ENCODE data around the gene KCNJ9. TPM values are rescaled to one million over a fixed set of nuclear protein-coding genes. Genes with fewer than 3 reads are reported as not detected.

KCNJ9 gene
- polyA plus RNA-seq, 1 donor = 0.36 TPM

GRCh38 chr1:160087118-160087662 is 5.9 kb downstream of the KCNJ9 start:
- peaks cover 8% of the 10 kb centered on the region for H3K9me3 ChIP-seq (ENCODE audit: control insufficient read depth, low read depth, low read length)
- no peak overlapping the region for H3K27ac ChIP-seq (ENCODE audit: low read length)
- peaks cover 22% of the 10 kb centered on the region for H3K27me3 ChIP-seq (ENCODE audit: control insufficient read depth, insufficient read depth, low read length)
- H3K4me3 ChIP-seq (ENCODE audit: low read length) = no peak overlapping the region
- DNase-seq = no peak
- 100% methylated on average over 1 of the region's 12 CpGs for WGBS (ENCODE audit: insufficient coverage, low lambda C conversion rate)
- peaks cover 37% of the 10 kb centered on the region for H3K36me3 ChIP-seq (ENCODE audit: control insufficient read depth, insufficient read depth, low read length)
- peaks cover 6% of the 10 kb centered on the region for H3K4me1 ChIP-seq (ENCODE audit: control insufficient read depth, insufficient read depth, low read length)

- no CpG with 5 or more reads among the region's 3 CpGs for WGBS (ENCODE audit: insufficient coverage, low lambda C conversion rate)
Measured at GRCh38 chr1:160089883-160090282, 8.5 kb downstream of the KCNJ9 start.

GRCh38 chr1:160090760-160091159 is 9.4 kb downstream of the KCNJ9 start:
- H3K36me3 ChIP-seq (ENCODE audit: control insufficient read depth, insufficient read depth, low read length) = peaks cover 57% of the 10 kb centered on the region
- no CpG with 5 or more reads among the region's 4 CpGs for WGBS (ENCODE audit: insufficient coverage, low lambda C conversion rate)
- no peaks in the 10 kb centered on the region for H3K9me3 ChIP-seq (ENCODE audit: control insufficient read depth, low read depth, low read length)
- H3K27ac ChIP-seq (ENCODE audit: low read length) = no peak overlapping the region
- no peak overlapping the region for H3K4me3 ChIP-seq (ENCODE audit: low read length)
- H3K4me1 ChIP-seq (ENCODE audit: control insufficient read depth, insufficient read depth, low read length) = peaks cover 17% of the 10 kb centered on the region
- H3K27me3 ChIP-seq (ENCODE audit: control insufficient read depth, insufficient read depth, low read length) = no peaks in the 10 kb centered on the region
- DNase-seq = no peak

More at GRCh38 chr1:160089883-160090282, 8.5 kb downstream of the KCNJ9 start:
- peaks cover 56% of the 10 kb centered on the region for H3K36me3 ChIP-seq (ENCODE audit: control insufficient read depth, insufficient read depth, low read length)
- no peak overlapping the region for H3K27ac ChIP-seq (ENCODE audit: low read length)
- no peak for DNase-seq
- H3K4me1 ChIP-seq (ENCODE audit: control insufficient read depth, insufficient read depth, low read length) = peaks cover 11% of the 10 kb centered on the region
- H3K4me3 ChIP-seq (ENCODE audit: low read length) = no peak overlapping the region
- no peaks in the 10 kb centered on the region for H3K27me3 ChIP-seq (ENCODE audit: control insufficient read depth, insufficient read depth, low read length)
- H3K9me3 ChIP-seq (ENCODE audit: control insufficient read depth, low read depth, low read length) = no peaks in the 10 kb centered on the region

GRCh38 chr1:160091666-160092223 is 10.4 kb downstream of the KCNJ9 start:
- no peak overlapping the region for H3K27ac ChIP-seq (ENCODE audit: low read length)
- H3K4me1 ChIP-seq (ENCODE audit: control insufficient read depth, insufficient read depth, low read length) = peaks cover 24% of the 10 kb centered on the region
- H3K27me3 ChIP-seq (ENCODE audit: control insufficient read depth, insufficient read depth, low read length) = no peaks in the 10 kb centered on the region
- peaks cover 54% of the 10 kb centered on the region for H3K36me3 ChIP-seq (ENCODE audit: control insufficient read depth, insufficient read depth, low read length)
- no CpG with 5 or more reads among the region's 5 CpGs for WGBS (ENCODE audit: insufficient coverage, low lambda C conversion rate)
- DNase-seq = no peak
- no peaks in the 10 kb centered on the region for H3K9me3 ChIP-seq (ENCODE audit: control insufficient read depth, low read depth, low read length)
- no peak overlapping the region for H3K4me3 ChIP-seq (ENCODE audit: low read length)

GRCh38 chr1:160092366-160093068 is 11.2 kb downstream of the KCNJ9 start:
- Histone ChIP-seq H3K27me3 (ENCODE audit: control insufficient read depth, insufficient read depth, low read length) (no peaks in the 10 kb centered on the region), H3K4me3 (ENCODE audit: low read length) (no peak overlapping the region), H3K27ac (ENCODE audit: low read length) (no peak overlapping the region), H3K4me1 (ENCODE audit: control insufficient read depth, insufficient read depth, low read length) (peaks cover 32% of the 10 kb centered on the region), H3K36me3 (ENCODE audit: control insufficient read depth, insufficient read depth, low read length) (peaks cover 51% of the 10 kb centered on the region), H3K9me3 (ENCODE audit: control insufficient read depth, low read depth, low read length) (no peaks in the 10 kb centered on the region)
- no CpG with 5 or more reads among the region's 32 CpGs for WGBS (ENCODE audit: insufficient coverage, low lambda C conversion rate)
- no peak for DNase-seq

GRCh38 chr1:160093069-160093395 is 11.7 kb downstream of the KCNJ9 start:
- Histone ChIP-seq H3K27ac (ENCODE audit: low read length) (no peak overlapping the region), H3K36me3 (ENCODE audit: control insufficient read depth, insufficient read depth, low read length) (peaks cover 51% of the 10 kb centered on the region)

GRCh38 chr1:160093624-160094290 is 12.4 kb downstream of the KCNJ9 start:
- H3K27ac ChIP-seq (ENCODE audit: low read length) = no peak overlapping the region
- H3K36me3 ChIP-seq (ENCODE audit: control insufficient read depth, insufficient read depth, low read length) = peaks cover 46% of the 10 kb centered on the region
- H3K4me3 ChIP-seq (ENCODE audit: low read length) = no peak overlapping the region
- no CpG with 5 or more reads among the region's 21 CpGs for WGBS (ENCODE audit: insufficient coverage, low lambda C conversion rate)
- no peaks in the 10 kb centered on the region for H3K9me3 ChIP-seq (ENCODE audit: control insufficient read depth, low read depth, low read length)
- no peaks in the 10 kb centered on the region for H3K27me3 ChIP-seq (ENCODE audit: control insufficient read depth, insufficient read depth, low read length)
- H3K4me1 ChIP-seq (ENCODE audit: control insufficient read depth, insufficient read depth, low read length) = peaks cover 35% of the 10 kb centered on the region
- DNase-seq = peak in 1 of 2 donors; percentile 58

More at GRCh38 chr1:160093069-160093395, 11.7 kb downstream of the KCNJ9 start:
- Histone ChIP-seq H3K9me3 (ENCODE audit: control insufficient read depth, low read depth, low read length) (no peaks in the 10 kb centered on the region), H3K4me3 (ENCODE audit: low read length) (no peak overlapping the region), H3K4me1 (ENCODE audit: control insufficient read depth, insufficient read depth, low read length) (peaks cover 35% of the 10 kb centered on the region), H3K27me3 (ENCODE audit: control insufficient read depth, insufficient read depth, low read length) (no peaks in the 10 kb centered on the region)
- no peak for DNase-seq
- no CpG with 5 or more reads among the region's 9 CpGs for WGBS (ENCODE audit: insufficient coverage, low lambda C conversion rate)

GRCh38 chr1:160094291-160094625 is 12.9 kb downstream of the KCNJ9 start:
- Histone ChIP-seq H3K9me3 (ENCODE audit: control insufficient read depth, low read depth, low read length) (no peaks in the 10 kb centered on the region), H3K27ac (ENCODE audit: low read length) (no peak overlapping the region), H3K36me3 (ENCODE audit: control insufficient read depth, insufficient read depth, low read length) (peaks cover 41% of the 10 kb centered on the region), H3K4me3 (ENCODE audit: low read length) (no peak overlapping the region), H3K4me1 (ENCODE audit: control insufficient read depth, insufficient read depth, low read length) (peaks cover 36% of the 10 kb centered on the region), H3K27me3 (ENCODE audit: control insufficient read depth, insufficient read depth, low read length) (no peaks in the 10 kb centered on the region)
- no peak for DNase-seq
- WGBS (ENCODE audit: insufficient coverage, low lambda C conversion rate) = no CpG with 5 or more reads among the region's 4 CpGs

- peaks cover 39% of the 10 kb centered on the region for H3K36me3 ChIP-seq (ENCODE audit: control insufficient read depth, insufficient read depth, low read length)
- no peak overlapping the region for H3K4me3 ChIP-seq (ENCODE audit: low read length)
- H3K27me3 ChIP-seq (ENCODE audit: control insufficient read depth, insufficient read depth, low read length) = no peaks in the 10 kb centered on the region
- no peaks in the 10 kb centered on the region for H3K9me3 ChIP-seq (ENCODE audit: control insufficient read depth, low read depth, low read length)
- WGBS (ENCODE audit: insufficient coverage, low lambda C conversion rate) = no CpG with 5 or more reads among the region's 14 CpGs
- H3K4me1 ChIP-seq (ENCODE audit: control insufficient read depth, insufficient read depth, low read length) = peaks cover 38% of the 10 kb centered on the region
- no peak overlapping the region for H3K27ac ChIP-seq (ENCODE audit: low read length)
- no peak for DNase-seq
Measured at GRCh38 chr1:160094806-160095205, 13.5 kb downstream of the KCNJ9 start.

GRCh38 chr1:160095382-160096105 is 14.2 kb downstream of the KCNJ9 start:
- no CpG with 5 or more reads among the region's 4 CpGs for WGBS (ENCODE audit: insufficient coverage, low lambda C conversion rate)
- Histone ChIP-seq H3K9me3 (ENCODE audit: control insufficient read depth, low read depth, low read length) (no peaks in the 10 kb centered on the region), H3K4me3 (ENCODE audit: low read length) (no peak overlapping the region), H3K27ac (ENCODE audit: low read length) (no peak overlapping the region), H3K27me3 (ENCODE audit: control insufficient read depth, insufficient read depth, low read length) (no peaks in the 10 kb centered on the region), H3K36me3 (ENCODE audit: control insufficient read depth, insufficient read depth, low read length) (peaks cover 35% of the 10 kb centered on the region), H3K4me1 (ENCODE audit: control insufficient read depth, insufficient read depth, low read length) (peaks cover 38% of the 10 kb centered on the region)
- DNase-seq = no peak

Measured in large intestine (tissue), 3 donors.